Epidermal melanocyte (primary cell): ENCODE data around the gene CHST5.
"Not testable (repeated sequence)": the region's sequence is repeated elsewhere in the genome, so short reads cannot be mapped to it uniquely, and the experiment has no call there.

Experiments used
- DNase-seq: peaks from one replicate; pipeline ENCODE4 v3.0.0; 2011; ENCODE audit warnings: low spot score; ENCODE audit not compliant: insufficient read length

The CHST5 gene

DNA sequence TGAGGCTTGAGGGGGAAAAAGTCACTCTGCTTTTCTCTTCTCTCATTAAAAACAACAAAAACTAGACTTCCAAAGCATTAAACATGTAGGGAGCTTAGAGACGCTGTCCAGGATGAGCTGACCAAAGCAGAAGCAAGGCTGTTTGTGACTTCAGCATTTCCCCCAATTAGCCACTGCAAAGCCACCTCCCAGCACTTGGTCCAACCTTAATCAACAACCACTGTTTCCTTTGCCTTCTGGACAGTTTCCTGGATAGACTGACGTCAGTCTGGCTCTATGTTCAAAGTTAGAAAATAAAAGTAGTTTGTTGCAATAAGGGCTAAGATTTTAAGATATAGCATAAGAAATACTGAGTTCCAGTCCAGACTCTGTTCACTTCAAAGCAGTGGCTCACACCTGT is 17.0 kb upstream of the CHST5 start:
- no peak for DNase-seq

DNA sequence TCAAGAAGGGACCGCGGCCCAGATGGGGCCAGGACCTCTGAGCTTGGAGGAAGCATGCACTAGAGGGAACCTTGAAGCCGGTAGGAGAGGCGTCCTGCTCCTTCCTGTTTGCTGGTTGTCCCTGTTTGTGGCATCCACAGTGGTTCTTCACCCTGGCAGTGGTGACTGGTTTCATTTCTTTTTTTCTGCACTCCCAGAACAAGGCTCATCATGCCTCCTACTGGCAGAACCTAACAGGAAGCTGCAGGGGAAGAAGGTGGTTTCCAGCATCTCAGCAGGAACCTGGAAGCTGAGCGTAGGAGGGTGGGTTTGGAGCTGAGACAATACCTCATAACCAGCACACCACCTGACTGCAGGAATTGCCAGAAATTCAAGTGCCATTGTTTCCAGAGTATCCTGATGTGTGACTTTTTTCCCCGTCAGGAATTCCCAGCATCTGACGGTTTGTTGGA is 14.3 kb upstream of the CHST5 start:
- DNase-seq: no peak

DNA sequence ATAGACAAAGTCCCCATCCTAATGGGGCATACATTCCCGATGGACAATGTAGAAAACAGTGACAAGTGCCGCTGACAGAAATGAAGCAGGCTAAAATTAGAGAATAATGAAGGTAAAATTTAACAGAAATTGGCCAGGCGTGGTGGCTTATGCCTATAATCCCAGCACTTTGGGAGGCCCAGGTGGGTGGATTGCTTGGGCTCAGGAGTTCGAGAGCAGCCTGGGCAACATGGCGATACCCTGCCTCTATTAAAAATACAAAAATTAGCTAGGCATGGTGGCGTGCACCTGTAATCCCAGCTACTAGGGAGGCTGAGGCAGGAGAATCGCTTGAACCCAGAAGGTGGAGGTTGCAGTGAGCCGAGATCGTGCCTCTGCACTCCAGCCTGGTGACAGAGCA is 12.5 kb upstream of the CHST5 start:
- DNase-seq: not testable (repeated sequence)

DNA sequence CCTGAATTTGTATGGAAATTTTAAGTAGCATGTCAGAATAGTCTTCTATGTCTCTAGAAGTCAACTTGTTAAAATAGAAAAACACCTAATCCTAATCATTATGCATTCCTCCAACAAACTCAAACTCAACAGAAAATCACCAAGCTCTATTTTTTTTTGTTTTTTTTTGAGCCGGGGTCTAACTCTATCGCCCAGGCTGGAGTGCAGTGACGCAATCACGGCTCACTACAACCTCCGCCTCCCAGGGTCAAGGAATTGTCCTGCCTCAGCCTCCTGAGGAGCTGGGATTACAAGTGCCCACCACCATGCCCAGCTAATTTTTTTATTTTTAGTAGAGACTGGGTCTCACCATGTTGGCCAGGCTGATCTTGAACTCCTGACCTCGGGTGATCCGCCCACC is 10.4 kb upstream of the CHST5 start:
- DNase-seq: no peak

DNA sequence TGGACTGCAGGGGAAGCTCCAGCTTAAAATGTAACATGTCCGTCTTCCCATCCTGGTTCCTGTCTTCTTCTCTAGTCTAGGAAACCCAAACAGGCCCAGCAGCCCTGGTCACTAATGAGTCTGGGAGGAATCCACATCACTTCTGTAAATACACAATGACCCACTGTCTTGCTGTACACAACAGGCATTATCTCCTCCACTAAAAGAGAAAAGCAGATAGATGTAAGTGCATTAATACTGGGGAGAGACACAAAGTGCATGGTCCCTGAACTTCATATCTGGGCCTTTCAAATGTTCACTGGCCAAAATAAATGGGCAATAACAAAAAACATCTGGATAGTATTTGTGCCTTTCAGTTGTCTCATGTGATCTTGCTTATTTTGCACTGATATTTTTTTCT is 10.0 kb upstream of the CHST5 start:
- not testable (repeated sequence) for DNase-seq

DNA sequence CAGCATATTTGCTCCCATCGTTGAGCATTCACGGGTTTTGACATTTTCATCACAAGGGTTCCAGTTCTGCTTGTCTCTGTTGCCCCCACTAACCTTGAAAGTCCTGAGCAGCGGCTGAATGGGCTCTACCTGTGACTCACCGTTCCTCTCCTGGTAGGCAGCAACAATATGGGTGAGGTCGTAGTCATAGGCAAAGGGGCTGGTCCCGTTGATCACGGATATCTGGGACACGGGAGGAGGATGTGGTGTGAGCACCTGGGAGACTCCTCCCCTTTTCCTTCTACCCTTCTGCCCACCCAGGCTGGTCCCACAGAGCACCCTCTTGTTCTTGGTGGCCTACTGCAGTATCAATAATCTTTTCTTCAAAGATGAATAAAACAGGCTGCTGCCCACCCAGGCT is 6.6 kb upstream of the CHST5 start:
- DNase-seq: not testable (repeated sequence)

DNA sequence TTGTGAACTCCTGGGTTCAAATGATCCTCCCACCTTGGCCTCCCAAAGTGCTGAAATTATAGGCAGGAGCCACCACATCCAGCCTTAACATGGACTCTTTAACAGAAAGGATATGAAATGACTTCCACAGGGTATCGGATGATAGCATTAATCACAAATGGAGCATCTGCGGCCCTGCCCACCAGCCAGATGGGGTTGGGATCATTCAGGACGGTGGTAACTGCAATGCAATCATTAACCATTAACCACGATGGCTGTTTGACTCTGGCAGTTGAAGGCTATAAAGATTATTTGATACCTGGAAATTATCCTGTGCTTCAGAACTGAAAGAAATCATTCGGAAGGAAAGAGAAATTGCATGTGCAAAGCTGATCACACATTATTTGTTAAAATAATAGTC is 5.3 kb upstream of the CHST5 start:
- DNase-seq: no peak

DNA sequence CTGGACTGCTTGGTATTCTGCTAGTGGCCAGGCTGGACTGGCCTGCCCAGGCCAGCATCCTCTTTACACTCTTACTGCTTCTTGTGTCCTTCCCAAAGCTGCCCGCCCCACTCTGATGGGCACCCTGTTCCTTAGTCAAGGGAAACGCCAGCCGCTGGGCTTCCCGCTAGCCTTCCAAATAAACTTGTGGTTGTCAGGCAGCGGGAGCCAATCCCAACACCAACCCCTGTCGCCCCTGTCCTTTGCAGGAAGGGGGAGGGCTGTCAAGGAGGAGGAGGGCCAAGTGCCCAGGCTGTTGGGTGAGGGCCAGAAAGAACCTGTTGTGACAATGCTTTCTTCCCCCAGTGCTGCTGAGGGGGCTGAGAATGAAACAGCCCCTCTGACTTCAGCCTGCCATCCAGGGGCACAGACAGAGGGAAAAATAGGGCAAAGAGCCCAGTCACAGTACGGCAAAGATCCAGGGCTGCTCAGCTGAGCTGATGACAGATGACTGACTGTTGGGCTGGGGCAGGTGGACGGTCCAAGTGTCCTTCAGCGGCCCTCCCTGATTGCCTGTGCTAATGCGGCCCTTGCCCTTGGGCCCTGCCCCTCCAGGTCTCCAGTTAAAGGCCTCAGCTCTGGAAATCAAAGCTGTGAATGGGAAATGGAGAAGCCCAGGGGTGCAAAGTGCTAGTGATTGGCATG is 3.1 kb upstream of the CHST5 start:
- not testable (repeated sequence) for DNase-seq

DNA sequence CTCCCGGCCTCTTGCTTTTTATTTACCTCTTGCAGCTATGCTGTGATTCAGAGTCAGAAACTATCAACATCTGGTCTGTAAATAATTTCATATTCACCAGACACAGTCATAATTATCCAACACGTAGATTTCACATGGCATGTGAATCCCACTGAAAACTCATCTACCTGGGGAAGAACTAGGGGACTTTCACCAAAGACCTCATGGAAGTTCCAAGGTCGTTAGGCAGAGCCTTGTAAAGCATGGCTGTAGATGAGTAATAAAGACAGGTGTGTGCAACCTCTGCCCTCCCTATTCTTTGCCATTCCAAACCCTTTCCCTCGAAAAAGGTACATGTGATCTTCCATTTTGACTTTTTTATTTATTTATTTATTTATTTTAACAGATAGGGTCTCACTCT is 1.9 kb upstream of the CHST5 start:
- DNase-seq: no peak

DNA sequence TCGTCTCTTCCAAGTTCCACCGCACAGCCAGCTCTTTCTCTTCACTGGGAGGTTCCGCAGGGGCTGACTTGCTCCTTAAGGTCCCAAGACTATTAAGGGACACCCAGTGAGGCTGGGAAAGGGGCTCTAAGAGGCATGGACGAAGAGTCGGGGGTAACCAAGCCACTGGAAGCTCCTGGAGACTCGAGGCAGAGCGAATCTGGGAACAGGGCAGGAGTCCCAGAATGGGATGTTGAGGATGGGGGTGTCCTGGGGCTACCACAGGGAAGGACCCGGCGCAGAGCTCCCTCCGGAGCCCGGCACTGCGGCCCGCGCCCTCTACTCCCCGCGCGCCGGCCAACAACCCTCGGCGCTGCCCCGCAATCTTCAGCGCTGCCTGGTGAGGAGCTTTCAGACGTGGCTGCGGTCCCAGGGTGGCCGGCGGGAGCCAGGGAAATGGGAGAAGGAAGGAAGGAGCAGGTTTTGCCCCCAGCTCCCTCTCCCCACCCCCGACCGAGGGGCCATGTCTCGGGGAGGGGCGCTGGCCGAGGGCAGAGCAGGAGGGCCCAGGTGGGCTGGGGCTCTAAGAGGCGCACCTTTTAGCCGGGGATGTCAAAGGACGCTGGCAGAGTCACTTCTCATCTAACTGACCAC is 581 bp downstream of the CHST5 start:
- no peak for DNase-seq

DNA sequence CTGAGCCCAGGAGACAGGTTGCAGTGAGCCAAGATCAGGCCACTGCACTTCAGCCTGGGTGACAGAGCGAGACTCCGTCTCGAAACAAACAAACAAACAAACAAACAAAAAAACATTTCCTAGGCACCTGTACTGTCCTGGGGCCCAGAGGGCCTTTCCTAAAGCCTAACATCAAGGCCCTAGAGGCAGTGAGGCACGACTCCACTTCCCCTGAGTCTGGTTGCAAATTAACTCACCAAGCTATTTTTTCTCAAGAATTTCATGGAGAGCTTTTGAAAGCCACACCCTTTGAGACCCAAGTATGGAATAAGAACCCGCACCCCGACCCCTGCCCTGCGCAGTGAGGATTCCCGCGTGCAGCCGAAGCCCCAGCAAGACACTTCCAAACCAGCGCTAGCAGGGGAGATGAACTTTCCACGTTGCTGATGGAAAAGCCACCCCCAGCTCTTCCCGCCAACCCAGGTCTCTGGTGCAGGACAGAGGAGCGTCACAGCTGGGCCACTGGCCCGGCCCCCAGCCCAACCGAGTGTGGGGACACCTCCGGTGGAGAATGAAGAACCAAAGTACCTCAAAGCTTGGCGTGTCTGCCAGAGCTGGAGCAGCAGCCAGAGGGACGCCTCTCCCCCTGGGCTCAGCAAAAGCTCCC is 1.2 kb downstream of the CHST5 start:
- no peak for DNase-seq

DNA sequence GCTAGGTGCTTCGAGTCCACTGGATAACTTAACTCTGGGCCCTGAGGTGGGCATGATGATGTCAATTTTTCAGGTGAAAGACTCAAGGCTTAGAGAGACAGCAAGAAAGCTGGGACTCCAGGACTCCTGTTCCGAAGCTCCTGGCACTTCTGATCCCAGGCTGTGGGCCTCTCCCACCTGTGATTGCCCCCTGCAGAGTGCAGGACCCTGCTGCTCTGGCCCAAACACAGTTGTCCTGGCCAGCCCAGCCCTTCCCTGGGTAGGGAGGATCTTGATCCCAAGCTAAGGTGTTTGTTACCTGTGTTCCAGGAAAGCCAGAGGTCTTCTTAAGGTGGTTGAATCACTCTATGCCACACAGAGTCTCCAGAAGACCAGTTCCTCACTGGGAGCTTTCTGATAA is 3.1 kb downstream of the CHST5 start:
- DNase-seq: no peak

DNA sequence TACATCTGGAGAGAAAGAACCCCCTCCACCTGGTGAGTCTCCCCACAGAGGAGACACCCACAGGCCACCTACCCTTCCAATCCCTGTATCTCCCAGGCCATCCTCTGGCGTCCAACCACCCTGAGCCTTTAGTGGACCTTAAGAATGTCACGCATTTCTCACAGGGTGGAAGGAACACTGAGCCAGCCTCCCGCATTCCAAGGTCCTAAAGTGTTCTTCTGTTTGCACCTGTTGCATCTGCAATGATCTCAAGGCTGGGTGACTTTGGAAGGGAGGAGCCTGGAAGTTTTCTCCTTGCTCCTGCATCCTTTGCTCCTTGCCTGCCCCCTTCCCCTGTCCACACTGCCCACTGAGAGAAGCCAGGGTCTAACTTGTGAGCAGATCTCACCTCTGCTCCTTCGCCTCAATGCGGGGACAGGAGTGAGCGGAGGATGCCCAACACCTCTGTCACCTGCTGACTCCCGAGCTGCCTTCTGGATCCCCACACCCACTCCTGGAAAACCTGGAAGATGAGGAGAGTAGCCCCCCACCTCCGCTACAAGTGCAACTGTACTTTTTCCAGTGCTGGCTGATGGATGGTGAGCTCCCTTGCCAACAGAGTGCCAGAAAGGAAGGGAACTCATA is 3.7 kb downstream of the CHST5 start:
- DNase-seq: no peak

DNA sequence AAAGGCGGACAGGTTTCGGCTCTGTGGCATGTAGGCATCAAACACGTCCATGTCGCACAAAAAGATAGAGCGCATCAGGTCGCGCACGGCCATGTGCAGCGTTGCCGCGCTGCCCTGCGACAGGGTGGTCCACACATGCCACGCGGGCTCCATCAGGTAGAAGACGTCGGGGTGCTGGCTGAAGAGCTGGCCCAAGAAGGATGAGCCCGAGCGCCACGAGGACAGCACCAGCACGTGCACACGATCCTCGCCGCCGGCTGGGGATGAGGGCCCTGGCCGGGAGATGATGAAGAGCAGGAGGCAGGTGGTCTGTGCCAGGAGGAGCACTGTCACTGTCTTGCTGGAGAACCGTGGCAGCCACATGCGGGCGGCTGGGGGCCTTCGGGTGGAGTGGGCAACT is 5.9 kb downstream of the CHST5 start:
- no peak for DNase-seq

DNA sequence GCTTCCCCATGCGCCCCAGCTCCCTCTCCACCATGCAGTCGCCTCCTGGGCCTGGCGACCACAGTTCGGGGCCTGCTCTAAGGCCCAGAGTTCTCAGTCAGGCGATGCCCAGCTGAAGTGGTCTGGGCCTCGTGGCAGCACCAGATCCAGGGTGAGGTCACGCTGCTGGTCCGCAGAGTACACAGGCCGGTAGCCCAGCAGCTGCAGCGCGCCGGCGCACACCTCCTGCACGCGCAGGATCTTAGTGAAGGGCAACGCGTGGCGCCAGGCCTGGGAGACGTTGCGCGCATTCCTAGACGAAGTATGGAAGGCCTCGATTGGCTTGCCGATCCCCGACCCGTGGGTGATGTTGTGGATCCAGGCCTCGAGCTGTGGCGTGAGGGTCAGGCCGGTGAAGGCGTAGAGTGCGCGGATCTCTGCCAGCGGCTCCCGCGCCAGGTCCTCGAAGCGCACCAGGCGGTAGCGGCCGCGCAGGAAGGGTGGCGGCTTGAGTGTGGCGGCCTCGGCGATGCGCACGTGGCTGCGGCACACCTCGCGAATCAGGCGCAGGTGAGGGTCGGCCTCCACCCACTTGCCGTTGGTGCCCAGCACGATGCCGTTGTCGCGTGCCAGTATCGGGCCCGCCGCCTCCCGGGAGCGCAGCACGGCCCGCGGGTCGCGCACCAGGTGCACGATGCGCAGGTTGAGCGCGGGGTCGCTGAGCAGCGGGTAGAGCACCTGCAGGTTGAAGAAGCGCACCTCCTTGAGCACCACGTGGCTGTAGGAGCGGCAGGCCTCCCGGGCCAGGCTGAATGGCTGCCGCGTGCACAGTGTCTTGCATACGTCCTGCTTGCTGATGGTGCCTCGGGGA is 6.6 kb downstream of the CHST5 start:
- no peak for DNase-seq

DNA sequence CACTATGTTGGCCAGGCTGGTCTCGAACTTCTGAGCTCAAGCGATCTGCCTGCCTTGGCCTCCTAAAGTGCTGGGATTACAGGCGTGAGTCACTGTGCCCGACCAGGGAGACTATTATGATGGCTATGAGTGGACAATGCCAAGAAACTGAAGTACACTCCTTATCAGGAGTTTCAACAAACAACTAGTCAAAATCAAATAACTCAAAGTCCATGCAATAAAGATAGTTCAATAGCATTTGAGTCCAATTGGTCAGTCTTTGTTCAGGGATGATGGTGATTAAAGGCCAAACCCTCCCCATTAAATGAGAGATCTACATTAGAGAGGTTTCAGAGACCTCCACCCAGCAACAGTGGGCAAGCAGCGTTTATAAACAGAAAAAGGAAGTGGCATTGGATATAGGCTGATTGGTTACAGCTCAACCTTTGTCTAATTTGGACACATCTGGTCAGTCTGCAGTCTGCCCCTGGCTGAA is 8.0 kb downstream of the CHST5 start:
- no peak for DNase-seq

DNA sequence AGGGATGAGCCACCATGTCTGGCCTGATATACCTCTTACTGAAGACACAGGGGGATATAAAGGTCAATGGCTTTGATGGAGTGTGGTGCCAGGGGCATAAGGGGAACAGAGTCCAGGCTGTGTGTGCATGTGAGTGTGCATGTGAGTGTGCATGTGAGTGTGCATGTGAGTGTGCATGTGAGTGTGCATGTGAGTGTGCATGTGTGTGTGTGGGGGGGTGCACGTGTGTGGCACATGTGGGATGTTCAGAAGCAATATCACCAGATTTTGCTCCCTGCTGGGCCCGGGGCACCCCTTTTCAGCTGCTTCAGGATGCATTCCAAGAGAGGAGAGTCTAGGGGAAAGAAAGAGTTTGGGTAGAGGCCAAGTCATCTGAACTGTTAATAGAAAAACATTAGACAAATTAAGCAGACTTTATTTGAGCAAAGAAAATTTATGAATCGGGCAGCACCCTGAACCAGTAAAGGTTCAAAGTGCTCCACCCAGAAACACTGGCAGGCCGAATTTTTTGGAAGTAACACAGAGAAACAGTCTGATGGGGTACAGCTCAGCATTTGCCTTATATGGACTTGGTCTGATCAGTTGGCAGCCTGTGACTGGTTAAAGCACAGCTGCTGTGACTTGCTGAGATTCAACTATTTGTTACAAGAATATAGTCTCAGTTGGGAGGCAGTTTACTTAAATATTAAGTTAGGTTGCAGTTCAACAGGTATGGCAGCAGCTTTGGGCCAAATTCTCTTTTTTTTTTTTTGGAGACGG is 9.7 kb downstream of the CHST5 start:
- no peak for DNase-seq

DNA sequence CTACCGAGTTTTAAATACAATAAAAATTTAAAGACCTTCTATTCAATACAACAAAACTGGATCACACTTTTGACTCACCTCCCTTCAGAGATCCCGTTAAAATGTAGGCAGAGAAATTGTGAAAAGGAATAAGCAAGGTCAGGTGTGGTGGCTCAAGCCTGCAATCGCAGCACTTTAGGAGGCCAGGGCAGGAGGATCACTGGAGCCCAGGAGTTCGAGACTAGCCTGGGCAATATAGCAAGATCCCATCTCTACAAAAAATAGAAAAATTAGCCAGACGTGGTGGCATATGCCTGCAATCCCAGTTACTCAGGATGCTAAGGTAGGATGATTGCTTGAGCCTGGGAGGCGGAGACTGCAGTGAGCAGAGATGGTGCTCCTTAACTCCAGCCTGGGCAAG is 16.7 kb downstream of the CHST5 start:
- DNase-seq: no peak

DNA sequence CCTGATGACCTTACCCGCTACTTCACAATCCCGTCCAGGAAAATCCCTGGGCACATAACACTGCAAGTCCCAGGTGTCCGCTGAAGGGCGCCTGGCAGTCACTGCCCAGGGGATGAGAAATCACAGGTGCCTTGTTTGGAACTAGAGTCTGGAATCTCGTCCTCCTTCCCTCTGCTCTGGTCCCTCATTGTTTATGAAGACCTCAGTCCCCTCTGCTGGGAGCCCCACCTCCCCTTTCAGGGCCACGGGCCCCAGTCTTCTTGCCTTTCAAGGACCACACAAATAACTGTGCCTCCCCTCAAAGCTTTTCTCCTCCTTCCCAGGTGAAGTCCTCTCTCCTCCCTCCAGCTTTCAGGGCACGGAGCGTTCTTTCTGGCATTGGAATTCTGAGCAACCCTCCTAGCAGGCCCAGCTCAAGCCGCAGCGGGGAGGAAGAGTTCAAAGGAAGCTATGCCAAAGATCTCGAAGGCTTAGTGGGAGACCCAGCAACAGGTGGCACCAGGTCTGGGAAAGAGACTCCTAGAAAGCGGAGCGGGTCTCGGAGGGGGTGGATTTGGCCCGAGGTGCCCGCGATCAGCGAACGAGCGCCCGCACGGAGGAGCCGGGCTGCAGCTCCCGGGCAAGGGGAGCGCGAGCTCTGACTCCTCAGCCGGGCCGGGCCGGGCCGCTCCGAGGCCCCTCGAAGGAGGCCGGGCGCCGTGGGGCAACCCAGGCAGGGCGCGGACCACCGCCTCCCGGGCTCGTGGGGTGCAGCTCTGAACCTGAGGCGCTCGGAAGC is 19.5 kb downstream of the CHST5 start:
- not testable (repeated sequence) for DNase-seq

DNA sequence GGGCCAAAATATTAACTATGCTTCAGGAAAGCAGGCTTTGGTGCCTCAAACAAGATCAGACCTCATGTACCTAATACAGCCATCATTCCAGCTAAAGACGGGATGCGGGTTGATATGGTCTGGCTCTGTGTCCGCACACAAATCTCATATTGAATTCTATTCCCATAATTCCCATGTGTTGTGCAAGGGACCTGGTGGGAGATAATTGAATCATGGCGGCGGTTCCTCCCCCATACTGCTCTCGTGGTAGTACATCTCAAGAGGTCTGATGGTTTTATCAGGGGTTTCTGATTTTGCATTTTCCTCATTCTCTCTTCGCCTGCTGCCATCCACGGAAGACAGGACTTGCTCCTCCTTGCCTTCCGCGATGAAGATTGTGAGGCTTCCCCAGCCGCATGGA is 21.6 kb downstream of the CHST5 start:
- DNase-seq: no peak
